ENCODE results near the gene DOK1.

DOK1 gene

GRCh38 chr2:74602586-74603281 lies 48.2 kb downstream of the DOK1 start:
- TF ChIP-seq ZNF274 (IDR thresholded peaks at IDR 0.05; ENCODE audit: low read depth, low read length): no peak
- H3K4me3 ChIP-seq (ENCODE audit: low read length): no peak overlapping the region

- no peak for TF ChIP-seq ZNF274 (IDR thresholded peaks at IDR 0.05; ENCODE audit: low read depth, low read length)
- H3K4me3 ChIP-seq (ENCODE audit: low read length): no peak overlapping the region
These were observed 48.9 kb downstream of the DOK1 start for GRCh38 chr2:74603282-74604000.

- no peak overlapping the region for H3K4me3 ChIP-seq (ENCODE audit: low read length)
These were observed 52.4 kb downstream of the DOK1 start for GRCh38 chr2:74606927-74607326.

More at GRCh38 chr2:74606927-74607326, 52.4 kb downstream of the DOK1 start:
- no peak for TF ChIP-seq ZNF274 (IDR thresholded peaks at IDR 0.05; ENCODE audit: low read depth, low read length)

All from GM08714 (cell line).